ENCODE results near the gene GALNT16.
A peak's percentile ranks its signal among the peaks of the same experiment; 100 is the strongest.
"Not testable (repeated sequence)": the region's sequence is repeated elsewhere in the genome, so short reads cannot be mapped to it uniquely, and the experiment has no call there.

The GALNT16 gene

DNA sequence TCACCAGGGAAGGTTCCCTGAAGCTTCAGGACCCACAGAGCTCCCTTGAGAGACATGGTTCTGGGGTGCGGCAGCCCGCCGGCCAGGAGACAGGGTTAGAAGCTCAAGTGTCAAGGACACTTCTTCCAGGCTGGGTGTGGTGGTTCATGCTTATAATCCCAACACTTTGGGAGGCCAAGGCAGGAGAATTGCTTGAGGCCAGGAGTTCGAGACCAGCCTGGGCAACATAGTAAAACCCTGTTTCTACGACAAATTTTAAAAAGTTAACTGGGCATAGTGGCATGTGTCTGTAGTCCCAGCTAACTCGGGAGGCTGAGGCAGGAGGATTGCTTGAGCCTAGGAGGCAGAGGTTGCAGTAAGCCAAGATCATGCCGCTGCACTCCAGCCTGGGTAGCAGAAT is 30.9 kb downstream of the GALNT16 start:
- not testable (repeated sequence) for H3K4me3 ChIP-seq (ENCODE audit: low read length); H3K27me3 ChIP-seq (ENCODE audit: control insufficient read depth, insufficient read depth, low read length); H3K9ac ChIP-seq (ENCODE audit: low read length); H3K4me1 ChIP-seq (ENCODE audit: control insufficient read depth, insufficient read depth, low read length); H3K36me3 ChIP-seq (ENCODE audit: control insufficient read depth, insufficient read depth, low read length)
- peak overlapping the region; percentile 6 for H3K27ac ChIP-seq (ENCODE audit: low read depth, low read length)

DNA sequence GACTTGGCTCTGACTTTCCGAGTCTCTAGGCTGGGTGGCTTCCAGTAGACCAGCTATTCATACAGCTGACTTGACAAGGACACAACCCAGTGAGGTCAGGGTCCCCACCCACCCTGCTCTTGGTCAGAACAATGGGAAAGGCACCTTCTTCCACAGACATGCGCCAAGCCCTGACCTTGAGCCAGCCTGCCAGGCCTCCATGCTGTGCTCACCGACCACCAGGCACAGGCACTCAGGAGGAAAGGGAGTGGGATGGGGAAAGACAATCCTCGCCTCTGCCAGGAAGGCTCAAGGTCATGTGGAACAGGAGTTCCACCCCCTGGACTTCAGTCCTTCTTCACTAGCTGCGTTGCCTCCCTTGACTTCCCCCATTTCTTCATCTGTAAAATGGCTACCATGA is 31.4 kb downstream of the GALNT16 start:
- H3K9ac ChIP-seq (ENCODE audit: low read length): no peak overlapping the region

DNA sequence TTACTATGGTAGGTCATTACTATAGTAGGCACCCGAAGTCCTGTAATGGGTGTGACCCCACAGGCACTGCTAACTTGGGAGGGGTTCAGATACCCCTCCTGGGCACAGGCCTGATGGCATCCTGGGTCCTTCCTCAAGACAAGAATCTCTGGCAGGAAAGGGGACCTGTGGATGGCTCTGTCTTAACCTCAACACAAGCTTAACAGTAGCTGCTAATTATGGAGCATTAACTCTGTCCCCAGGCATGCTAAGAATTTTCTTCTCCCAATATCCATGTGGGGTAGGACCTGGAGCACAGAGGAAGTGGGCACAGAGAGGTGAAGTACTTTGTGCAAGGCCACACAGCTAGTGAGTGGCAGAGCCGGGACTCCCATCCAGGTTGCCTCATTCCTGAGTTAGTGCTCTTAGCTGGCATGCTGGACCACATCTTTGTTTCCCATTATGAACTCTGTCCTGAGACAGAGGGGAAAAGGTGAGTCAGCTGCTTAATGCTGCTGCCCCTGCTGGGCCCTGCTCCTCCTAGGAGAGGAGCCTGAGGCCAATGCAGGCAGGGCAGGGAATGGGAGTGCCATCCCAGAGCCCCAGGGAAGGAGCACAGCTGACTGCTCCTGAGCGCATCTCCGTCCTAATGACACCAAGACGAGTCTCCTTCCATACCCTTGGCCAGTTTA is 32.1 kb downstream of the GALNT16 start:
- Histone ChIP-seq H3K4me1 (ENCODE audit: control insufficient read depth, insufficient read depth, low read length) (peaks cover 8% of the 10 kb centered on the region), H3K36me3 (ENCODE audit: control insufficient read depth, insufficient read depth, low read length) (no peaks in the 10 kb centered on the region), H3K4me3 (ENCODE audit: low read length) (no peak overlapping the region), H3K27me3 (ENCODE audit: control insufficient read depth, insufficient read depth, low read length) (no peaks in the 10 kb centered on the region), H3K27ac (ENCODE audit: low read depth, low read length) (no peak overlapping the region), H3K9ac (ENCODE audit: low read length) (no peak overlapping the region)

More for the DNA sequence above, 31.4 kb downstream of the GALNT16 start:
- H3K27me3 ChIP-seq (ENCODE audit: control insufficient read depth, insufficient read depth, low read length): no peaks in the 10 kb centered on the region
- peaks cover 8% of the 10 kb centered on the region for H3K4me1 ChIP-seq (ENCODE audit: control insufficient read depth, insufficient read depth, low read length)
- H3K27ac ChIP-seq (ENCODE audit: low read depth, low read length): no peak overlapping the region
- H3K36me3 ChIP-seq (ENCODE audit: control insufficient read depth, insufficient read depth, low read length): no peaks in the 10 kb centered on the region
- H3K4me3 ChIP-seq (ENCODE audit: low read length): no peak overlapping the region

DNA sequence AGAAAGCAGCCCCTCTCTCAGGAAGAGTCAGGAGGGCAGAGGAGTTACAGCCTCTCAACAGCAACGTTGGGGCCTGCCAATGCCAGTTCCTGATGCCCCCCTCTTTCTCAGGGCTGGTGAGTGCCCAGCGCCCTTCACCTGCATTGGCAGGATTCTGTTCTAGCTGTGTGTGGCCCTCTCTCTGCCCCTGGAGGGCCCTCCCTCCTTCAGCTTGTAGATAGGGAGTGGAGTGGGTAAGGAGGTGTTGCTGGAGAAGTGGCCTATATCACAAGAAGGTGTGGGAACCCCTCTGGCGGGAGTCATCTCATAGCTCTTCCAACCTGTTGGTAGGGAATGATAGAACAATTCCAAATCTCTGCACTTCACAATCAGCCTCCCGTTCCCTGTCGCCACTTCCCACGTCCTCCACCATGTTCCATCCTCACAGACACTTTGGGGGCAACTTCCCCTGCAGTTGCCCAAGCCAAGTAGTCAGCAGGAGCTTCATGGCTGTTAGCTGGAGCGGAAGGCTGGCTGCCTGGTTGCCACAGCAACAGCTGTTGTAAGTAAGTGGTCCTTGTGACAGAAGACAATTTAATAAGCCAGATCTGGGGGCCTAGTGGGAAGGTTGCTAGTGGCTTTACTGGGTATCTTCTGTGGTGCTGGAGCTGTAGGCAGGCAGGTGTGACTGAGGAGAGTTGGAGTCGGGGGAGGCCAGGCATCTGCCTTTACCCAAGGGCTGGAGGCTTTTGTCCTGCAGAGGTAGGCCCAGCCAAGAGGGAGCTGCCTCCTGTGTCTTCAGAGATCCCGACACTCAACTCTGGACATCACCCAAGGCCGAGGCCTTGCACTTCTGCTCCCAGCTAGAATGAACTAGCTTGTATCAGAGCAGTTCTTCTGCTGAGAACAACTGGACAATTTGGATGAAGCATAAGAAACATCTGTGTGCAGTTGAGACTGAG is 38.4 kb downstream of the GALNT16 start:
- Histone ChIP-seq H3K27ac (ENCODE audit: low read depth, low read length) (no peak overlapping the region), H3K36me3 (ENCODE audit: control insufficient read depth, insufficient read depth, low read length) (no peaks in the 10 kb centered on the region), H3K4me1 (ENCODE audit: control insufficient read depth, insufficient read depth, low read length) (no peaks in the 10 kb centered on the region), H3K27me3 (ENCODE audit: control insufficient read depth, insufficient read depth, low read length) (no peaks in the 10 kb centered on the region), H3K4me3 (ENCODE audit: low read length) (no peak overlapping the region), H3K9ac (ENCODE audit: low read length) (no peak overlapping the region)

DNA sequence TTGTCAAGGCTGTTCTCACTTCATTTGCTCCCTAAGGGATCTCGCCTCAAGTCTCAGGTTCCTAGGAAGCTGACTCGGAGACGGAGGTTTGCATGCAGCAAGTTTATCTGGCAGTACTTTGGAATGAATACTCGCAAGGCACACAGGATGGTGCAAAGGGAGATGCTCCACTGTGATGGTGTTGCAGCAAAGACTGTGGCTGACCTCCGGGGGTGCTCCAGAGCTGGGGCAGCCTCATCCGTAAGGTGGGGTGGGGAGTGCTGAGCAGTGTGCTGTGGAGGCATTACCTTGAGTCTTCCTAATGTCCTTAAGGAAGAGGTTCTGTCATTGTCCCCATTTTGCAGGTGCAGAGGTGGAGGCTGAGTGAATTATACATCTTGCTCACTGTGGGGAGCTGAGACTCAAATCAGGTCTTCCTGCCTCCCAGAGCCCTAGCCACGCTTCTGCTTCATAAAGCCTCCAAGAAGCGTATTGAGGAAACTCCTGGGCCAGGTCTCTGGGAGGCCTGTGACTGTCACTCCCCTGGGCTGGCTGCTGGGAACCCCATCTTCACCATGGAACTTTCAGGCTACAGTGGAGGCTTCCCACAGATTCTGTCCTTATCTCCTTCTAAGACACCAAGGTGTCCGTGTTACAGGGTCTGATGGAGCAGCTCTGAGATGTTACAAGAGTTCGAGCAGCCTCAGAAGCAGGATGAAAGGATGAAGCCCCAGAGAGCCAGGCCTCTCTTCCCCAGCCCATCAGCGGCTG is 39.5 kb downstream of the GALNT16 start:
- H3K27ac ChIP-seq (ENCODE audit: low read depth, low read length): no peak overlapping the region
- H3K27me3 ChIP-seq (ENCODE audit: control insufficient read depth, insufficient read depth, low read length): no peaks in the 10 kb centered on the region
- no peak overlapping the region for H3K9ac ChIP-seq (ENCODE audit: low read length)
- H3K4me1 ChIP-seq (ENCODE audit: control insufficient read depth, insufficient read depth, low read length): no peaks in the 10 kb centered on the region
- no peaks in the 10 kb centered on the region for H3K36me3 ChIP-seq (ENCODE audit: control insufficient read depth, insufficient read depth, low read length)
- no peak overlapping the region for H3K4me3 ChIP-seq (ENCODE audit: low read length)

DNA sequence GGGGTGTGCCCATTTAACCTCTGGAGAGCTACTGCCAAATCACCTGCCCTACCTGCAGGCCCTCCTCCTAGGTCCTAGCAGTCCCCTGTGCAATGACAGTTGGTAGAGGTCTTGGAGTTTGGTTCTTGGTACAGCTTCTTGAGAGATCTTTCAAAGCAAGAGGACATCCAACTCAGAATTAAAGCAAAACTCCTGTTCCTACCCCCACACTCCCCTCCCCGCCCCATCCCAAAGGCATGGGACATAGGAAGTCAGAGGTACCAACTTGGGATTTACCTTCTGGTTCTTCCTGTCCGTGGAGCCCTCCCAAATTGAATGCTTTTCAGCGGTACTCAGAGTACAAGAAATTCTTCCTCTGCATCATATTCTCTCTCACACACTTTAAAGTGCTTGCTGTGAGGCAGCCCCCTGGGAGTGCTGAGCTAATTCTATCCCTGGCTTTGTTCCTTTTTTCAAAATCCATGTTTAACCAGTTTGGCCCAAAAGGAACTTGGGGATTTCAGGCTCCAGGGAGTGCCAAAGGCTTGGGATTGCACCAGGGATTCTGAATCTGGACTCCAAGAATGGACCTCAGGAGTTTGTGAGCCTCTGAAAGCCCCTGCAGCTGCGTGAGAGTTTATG is 40.8 kb downstream of the GALNT16 start:
- Histone ChIP-seq H3K9ac (ENCODE audit: low read length) (no peak overlapping the region), H3K36me3 (ENCODE audit: control insufficient read depth, insufficient read depth, low read length) (no peaks in the 10 kb centered on the region), H3K4me1 (ENCODE audit: control insufficient read depth, insufficient read depth, low read length) (no peaks in the 10 kb centered on the region), H3K4me3 (ENCODE audit: low read length) (no peak overlapping the region), H3K27ac (ENCODE audit: low read depth, low read length) (no peak overlapping the region), H3K27me3 (ENCODE audit: control insufficient read depth, insufficient read depth, low read length) (no peaks in the 10 kb centered on the region)

DNA sequence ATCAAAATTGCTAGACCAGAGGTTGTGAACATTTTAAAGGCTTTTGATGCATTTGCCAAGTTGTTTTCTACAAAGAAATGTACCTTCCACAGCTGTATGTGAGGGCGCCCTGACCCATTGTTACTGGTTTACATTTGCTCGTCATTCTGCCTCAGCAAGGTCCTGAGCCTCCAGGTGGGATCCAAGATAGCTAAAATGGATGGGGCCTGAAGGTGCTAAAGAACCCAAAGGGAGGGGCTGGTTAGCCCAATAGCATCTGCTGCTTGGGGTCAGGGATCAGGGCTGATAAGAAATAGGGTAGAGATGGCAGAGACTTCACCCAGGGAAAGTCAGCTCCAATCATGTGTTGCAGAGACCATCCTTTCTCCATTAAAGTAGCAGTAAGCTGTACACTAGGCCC is 43.1 kb downstream of the GALNT16 start:
- H3K27me3 ChIP-seq (ENCODE audit: control insufficient read depth, insufficient read depth, low read length): peaks cover 5% of the 10 kb centered on the region
- no peak overlapping the region for H3K9ac ChIP-seq (ENCODE audit: low read length)
- H3K27ac ChIP-seq (ENCODE audit: low read depth, low read length): no peak overlapping the region
- H3K4me1 ChIP-seq (ENCODE audit: control insufficient read depth, insufficient read depth, low read length): no peaks in the 10 kb centered on the region
- no peak overlapping the region for H3K4me3 ChIP-seq (ENCODE audit: low read length)
- no peaks in the 10 kb centered on the region for H3K36me3 ChIP-seq (ENCODE audit: control insufficient read depth, insufficient read depth, low read length)

DNA sequence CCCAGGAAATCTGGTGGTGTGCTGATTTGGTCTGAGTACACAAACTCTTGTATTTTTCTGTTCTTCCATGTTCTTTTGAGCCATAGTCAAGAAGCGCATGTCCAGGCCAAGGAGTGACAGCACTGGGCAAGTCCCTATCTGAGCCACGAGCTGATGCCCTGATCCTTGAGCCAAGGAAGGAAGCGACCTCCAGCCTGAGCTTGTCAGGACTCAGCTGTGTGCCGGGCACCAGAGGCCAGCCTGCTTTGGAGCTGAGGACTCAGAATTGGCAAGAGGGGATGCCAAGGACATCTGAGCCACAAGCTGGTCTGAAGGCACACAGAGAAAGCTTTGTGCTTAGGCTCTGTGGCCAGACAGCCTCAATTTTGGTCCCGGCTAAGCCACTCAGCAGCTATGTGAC is 52.6 kb downstream of the GALNT16 start:
- no peaks in the 10 kb centered on the region for H3K36me3 ChIP-seq (ENCODE audit: control insufficient read depth, insufficient read depth, low read length)
- H3K27ac ChIP-seq (ENCODE audit: low read depth, low read length): no peak overlapping the region
- H3K4me1 ChIP-seq (ENCODE audit: control insufficient read depth, insufficient read depth, low read length): peaks cover 5% of the 10 kb centered on the region
- H3K4me3 ChIP-seq (ENCODE audit: low read length): no peak overlapping the region
- peaks cover 2% of the 10 kb centered on the region for H3K27me3 ChIP-seq (ENCODE audit: control insufficient read depth, insufficient read depth, low read length)
- no peak overlapping the region for H3K9ac ChIP-seq (ENCODE audit: low read length)

DNA sequence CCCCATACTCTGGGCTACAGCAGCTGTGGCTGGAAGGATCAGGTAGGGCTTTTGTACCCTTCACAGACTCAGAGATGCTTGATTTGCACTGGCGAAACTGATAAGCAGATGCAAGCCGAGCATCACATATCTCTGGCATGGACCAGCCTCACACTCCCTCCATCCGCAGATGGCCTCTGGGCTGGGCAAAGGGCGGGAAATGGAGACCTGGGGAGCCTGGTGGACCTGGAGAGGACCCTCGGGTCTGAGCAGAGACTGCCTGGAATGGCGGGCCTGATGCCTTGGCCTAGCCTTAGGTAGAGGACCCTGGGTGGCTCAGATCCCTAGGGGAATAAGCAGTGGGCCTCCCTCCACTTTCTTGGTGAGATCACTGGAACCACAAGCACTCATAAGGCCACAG is 53.2 kb downstream of the GALNT16 start:
- Histone ChIP-seq H3K27me3 (ENCODE audit: control insufficient read depth, insufficient read depth, low read length) (no peaks in the 10 kb centered on the region), H3K36me3 (ENCODE audit: control insufficient read depth, insufficient read depth, low read length) (no peaks in the 10 kb centered on the region), H3K27ac (ENCODE audit: low read depth, low read length) (no peak overlapping the region), H3K4me3 (ENCODE audit: low read length) (no peak overlapping the region), H3K4me1 (ENCODE audit: control insufficient read depth, insufficient read depth, low read length) (peaks cover 5% of the 10 kb centered on the region), H3K9ac (ENCODE audit: low read length) (no peak overlapping the region)

DNA sequence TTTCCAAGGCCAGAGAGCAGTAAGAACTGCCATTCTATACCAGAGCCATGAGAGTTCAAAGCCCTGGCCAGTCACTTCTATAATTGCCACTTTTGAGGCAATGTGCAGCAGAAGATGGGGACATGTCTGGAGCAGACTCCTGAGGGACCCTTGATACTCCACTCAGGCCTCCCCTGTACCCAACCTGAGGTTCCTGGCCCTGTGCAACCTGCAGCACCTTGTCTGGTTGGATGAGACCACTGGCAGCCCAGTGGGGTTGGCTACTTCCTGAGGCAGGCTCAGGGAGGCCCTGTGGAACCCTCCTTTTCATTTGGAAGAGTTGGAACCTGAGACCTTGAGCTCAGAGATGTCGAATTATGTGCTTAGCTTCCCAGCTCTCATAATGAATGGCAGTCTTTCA is 54.4 kb downstream of the GALNT16 start:
- Histone ChIP-seq H3K4me1 (ENCODE audit: control insufficient read depth, insufficient read depth, low read length) (peaks cover 5% of the 10 kb centered on the region), H3K36me3 (ENCODE audit: control insufficient read depth, insufficient read depth, low read length) (no peaks in the 10 kb centered on the region), H3K27ac (ENCODE audit: low read depth, low read length) (no peak overlapping the region), H3K4me3 (ENCODE audit: low read length) (no peak overlapping the region), H3K27me3 (ENCODE audit: control insufficient read depth, insufficient read depth, low read length) (no peaks in the 10 kb centered on the region), H3K9ac (ENCODE audit: low read length) (no peak overlapping the region)

DNA sequence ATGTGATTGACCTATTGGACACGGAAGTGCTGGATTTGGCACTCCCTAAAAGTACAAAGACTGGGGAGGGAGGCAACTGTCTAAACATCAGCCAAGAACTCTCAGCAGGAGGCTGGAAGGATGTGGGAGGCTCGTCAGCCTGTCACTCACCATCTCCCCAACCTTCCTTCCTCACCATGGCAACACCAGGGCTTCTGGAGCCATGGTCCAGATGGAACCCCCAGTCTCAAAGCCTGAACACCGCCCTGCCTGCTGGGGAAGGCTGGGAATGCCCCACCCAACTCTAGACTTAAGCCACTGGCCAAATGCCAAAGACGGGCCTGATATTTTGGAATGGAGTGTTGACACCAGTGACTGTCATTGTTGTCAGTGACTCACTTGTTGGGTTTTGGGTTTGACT is 55.3 kb downstream of the GALNT16 start:
- H3K9ac ChIP-seq (ENCODE audit: low read length): no peak overlapping the region
- H3K27ac ChIP-seq (ENCODE audit: low read depth, low read length): no peak overlapping the region
- no peaks in the 10 kb centered on the region for H3K36me3 ChIP-seq (ENCODE audit: control insufficient read depth, insufficient read depth, low read length)
- peaks cover 5% of the 10 kb centered on the region for H3K4me1 ChIP-seq (ENCODE audit: control insufficient read depth, insufficient read depth, low read length)
- H3K4me3 ChIP-seq (ENCODE audit: low read length): no peak overlapping the region
- H3K27me3 ChIP-seq (ENCODE audit: control insufficient read depth, insufficient read depth, low read length): no peaks in the 10 kb centered on the region

DNA sequence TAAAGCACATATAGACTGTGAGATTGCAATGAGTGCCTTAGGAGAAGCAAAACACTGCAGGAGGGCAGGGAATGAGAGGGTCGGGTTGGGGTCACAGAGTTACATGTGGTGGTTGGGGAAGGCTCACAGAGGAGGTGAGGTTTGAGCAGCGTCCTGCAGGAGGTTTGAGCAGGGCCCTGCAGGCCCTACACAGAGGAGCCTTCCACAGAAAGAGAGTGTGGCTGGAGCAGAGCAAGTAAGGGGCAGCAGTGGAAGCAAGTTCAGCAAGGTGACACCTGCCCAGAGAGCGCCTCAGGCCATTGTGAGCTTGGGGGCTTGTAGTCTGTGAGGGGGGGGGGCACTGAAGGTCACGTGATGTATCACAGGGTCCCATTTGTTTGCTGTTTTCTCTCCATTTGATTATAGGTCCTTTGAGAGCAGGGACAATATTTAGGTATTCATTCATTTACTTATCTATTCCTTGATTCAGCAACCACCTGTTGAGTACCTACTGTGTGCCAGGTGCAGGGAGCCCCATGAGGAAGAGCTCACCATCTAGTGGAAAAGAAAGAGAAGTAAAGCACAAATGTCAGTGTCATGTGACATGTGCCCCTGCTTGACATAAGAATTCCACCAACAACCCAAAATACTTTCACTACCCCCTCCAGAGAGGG is 56.6 kb downstream of the GALNT16 start:
- H3K36me3 ChIP-seq (ENCODE audit: control insufficient read depth, insufficient read depth, low read length): no peaks in the 10 kb centered on the region
- peaks cover 5% of the 10 kb centered on the region for H3K4me1 ChIP-seq (ENCODE audit: control insufficient read depth, insufficient read depth, low read length)
- H3K9ac ChIP-seq (ENCODE audit: low read length): no peak overlapping the region
- no peak overlapping the region for H3K27ac ChIP-seq (ENCODE audit: low read depth, low read length)
- no peaks in the 10 kb centered on the region for H3K27me3 ChIP-seq (ENCODE audit: control insufficient read depth, insufficient read depth, low read length)
- H3K4me3 ChIP-seq (ENCODE audit: low read length): no peak overlapping the region

All from rectal smooth muscle tissue (tissue), 1 donor.